ENCODE measurements around the gene GDF11. TPM values are rescaled to one million over a fixed set of nuclear protein-coding genes. Genes with fewer than 3 reads are reported as not detected.
A peak's percentile ranks its signal among the peaks of the same experiment; 100 is the strongest.
"Not testable (repeated sequence)": the region's sequence is repeated elsewhere in the genome, so short reads cannot be mapped to it uniquely, and the experiment has no call there.

GDF11 gene
- total RNA-seq, 1 experiment from 2014 or later: 12.5 TPM

DNA sequence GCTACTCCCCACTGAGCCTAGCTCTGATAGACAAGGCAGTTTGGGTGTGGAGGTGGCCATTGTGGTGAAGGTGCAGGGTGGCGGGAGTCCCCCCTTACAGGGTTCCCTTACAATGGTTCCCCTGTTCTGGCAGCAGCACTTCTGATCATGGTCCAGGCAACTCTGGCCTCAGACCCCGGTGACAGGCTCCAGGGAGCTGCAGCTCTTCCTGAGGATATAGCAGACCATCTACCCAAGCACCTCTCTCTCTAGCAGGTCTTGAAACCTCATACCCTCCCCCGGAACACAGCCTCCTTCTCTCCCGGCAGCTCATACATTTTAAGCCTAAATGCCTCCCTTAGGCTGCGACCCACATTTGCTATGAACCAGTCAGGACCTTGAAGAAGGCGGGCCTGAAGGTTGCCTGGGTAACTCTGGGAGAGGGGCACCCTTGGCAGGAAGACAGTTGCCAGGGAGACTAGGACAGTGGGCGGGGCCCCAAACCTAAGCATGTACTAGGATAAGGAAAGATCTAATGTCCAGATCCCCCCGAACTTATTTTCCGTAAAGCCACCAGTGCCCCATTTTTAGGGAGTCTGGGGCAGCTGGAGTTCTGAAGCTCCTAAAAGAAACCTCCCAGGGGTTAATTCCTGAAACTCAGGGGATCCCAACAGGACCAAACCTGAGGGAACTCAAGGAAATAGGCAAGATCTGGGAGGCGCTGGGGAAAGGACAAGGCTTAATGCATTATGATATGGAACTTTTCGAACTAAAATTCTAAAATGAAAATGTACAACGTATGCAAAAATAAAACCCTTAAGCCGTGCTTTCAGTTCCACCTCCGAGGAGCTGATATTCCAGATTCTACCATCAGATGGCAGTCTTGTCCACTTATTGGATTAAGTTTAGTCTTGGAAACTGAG lies 4.5 kb upstream of the GDF11 start:
- DNase-seq (ENCODE audit: low read depth): peak; percentile 86

DNA sequence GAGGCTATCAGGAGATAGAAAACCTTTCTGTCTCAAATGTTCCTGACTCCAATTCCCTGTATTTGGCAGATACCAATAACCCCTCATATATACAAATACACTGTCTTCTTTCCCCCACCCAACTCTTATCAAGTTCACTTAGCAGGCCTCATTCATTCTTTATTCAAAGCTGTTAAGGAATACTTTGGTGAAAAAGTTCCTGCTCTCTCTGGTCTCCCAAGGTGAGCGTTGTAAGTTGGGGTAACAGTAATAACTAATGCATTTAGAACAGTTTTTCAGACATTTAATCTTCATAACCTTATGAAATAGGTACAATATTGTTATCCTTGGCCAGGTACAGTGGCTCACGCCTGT lies 3.9 kb upstream of the GDF11 start:
- DNase-seq (ENCODE audit: low read depth): no peak

DNA sequence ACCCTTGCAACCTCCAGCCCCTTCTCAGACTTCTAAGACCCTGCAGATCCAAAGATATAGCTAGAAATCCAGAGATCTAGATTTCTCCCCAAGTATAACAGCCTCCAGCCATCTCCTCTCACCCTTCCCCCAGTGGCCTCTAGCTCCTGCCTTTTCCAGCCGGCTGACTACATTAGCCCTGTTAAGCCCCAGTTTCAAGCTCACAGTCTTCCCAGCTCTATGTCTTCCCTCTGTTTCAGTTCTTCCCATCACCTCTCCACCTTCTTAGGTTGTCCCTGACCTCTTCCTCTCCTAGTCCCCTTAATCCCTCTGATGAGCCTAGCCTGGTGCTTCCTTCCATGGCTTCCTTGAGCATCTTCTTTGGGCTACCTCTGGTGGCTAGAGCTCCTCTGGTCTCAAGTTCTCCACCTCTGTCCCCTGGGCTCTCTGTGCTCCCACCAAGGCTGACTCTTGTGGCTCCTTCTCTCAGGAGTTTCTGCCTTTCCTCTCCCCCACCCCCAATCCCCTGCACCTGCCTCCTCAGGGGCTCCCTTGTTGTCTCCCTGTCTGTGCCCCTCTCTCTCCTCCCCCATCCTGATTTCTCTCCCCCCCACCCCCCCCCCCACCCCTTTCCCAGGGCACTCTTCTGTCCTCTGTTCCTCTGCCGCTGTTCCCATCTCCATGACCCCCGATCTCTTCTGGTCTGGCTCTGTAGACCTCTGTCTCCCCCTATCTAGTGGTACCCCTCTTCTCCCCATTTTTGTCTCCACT lies 816 bp upstream of the GDF11 start:
- DNase-seq (ENCODE audit: low read depth): no peak

DNA sequence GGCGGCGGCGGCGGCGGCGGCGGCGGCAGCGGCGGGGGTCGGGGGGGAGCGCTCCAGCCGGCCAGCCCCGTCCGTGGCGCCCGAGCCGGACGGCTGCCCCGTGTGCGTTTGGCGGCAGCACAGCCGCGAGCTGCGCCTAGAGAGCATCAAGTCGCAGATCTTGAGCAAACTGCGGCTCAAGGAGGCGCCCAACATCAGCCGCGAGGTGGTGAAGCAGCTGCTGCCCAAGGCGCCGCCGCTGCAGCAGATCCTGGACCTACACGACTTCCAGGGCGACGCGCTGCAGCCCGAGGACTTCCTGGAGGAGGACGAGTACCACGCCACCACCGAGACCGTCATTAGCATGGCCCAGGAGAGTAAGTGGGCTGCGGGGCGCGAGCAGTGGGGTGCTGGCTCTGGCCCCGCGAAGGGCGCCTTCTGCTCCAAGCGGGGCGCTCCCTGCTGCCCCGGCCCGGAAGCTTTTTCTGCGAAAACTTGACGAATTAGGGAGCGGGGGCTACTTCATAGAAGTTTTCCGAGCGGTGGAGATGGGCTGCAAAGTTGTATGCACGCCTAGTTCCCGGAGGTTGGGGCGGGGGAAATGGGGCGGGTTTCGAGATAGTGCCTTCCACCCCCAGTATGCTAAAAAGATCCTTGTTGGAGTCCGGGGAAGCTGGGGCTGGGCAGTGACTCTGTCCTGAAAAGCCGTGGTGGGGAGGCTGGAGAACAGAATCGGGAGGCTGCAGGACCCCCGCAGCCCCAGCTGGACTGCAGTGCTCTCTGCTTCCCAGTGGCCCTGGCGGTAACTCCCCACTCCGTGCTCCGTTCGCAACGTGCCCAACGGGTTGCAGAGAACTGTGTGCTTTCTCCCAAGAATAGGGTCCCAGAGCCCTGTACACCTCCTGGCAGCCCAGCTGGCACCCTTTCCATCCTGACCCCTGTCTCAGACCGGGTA lies 751 bp downstream of the GDF11 start:
- peak; percentile 60 for DNase-seq (ENCODE audit: low read depth)

DNA sequence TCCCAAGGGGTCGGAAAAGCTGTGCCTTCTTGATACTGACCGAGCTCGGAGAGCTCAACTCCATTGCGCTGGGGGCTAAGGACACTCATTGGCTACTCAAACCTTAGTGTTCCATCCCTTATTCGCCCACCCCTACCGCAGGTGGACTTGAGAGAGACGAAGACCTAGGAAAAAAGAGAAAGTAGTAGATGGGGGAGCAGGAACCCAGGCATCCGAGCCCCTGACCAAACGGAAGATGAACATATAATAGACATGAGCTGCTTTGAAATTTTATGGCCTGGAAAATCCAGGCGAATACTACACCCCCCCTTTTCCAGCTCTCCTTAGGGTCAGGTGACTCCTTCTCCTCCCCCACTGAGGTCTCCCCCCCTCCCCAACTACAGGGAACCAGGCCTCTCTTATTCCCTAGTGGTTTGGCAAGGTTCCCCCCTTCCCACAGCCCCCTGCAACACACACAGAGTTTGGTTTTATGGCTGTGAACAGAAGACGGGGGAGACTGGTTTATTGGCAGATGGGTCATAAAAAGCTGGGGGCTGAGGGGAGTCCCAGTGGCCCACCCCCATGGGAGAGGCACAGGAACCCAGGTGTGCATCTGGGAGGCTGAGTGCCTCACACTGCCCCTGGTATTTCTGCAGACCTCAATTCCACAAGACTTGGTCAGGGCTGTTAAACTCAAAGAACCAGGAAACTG lies 1.6 kb downstream of the GDF11 start:
- DNase-seq (ENCODE audit: low read depth): no peak

DNA sequence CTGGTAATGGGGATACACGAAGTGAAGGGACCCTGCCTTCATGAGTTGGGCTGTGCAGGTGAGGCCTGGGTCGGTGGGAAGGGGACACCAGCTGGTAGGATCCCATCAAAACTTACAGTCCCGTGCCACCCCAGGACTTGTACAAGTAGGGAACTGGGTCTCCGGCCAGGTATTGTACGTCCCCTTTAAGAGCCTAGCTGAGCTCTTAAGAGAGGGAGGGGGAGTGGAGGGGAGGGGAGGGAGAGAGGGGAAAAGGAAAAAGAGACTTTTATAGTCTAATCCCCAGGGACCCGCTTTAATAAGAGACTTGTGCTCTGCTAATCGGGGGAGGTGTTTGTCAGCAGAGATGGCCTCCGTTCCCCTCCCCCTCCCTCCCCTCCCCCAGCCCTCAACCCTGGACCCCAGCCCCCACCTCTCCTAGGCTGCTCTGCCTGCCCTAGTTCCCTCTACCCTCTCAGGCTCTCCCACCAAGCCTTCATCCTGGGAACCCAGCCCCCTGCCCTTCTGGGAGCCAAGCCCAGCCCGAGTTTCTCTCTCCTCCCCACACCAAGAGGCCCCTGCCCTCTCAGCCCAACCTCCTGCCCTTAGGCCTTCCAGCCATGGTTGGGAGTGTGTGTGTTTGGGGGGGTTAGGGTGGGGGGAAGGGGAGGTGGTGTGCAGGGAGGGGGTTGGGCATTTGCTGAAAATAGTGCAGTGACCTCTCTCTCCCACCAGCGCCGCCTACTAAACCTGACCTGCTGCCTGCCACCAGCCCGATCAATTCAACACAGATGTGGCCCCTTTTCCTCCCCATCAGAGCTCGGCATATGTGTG lies 2.6 kb downstream of the GDF11 start:
- no peak for DNase-seq (ENCODE audit: low read depth)

DNA sequence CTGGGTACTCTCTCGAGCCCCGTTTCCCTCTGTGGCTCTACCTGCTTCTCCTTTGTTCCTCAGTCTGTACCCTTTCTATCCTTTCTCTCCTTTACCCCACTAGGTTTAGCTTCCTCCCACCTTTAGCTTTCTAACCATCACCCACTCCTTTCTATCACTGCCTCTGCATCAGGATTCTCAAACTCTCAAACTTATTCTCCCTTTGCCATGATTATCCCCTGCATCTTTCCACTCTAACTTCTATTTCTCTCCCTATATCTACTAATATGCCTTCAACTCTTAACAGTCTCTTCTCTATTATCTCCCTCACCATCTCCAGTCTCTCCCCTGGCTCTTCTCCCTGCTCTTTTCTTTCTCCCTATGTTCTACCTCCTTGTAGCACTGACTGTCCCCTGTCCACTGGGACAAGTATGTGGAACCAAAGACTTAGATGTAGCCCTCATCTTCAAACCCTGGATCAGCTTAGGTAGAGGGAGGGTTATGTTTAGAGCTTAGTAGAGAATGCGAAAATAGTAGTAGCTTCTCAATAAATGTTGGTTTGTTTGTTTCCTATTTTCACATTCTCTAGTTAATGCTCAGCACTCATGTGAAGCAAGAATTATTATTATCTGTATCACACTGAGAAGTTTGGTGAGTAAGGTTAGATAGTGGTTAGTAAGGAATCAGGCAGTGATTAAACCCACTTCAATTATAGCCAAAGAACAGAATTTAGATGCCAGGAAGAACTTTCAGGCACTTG lies 3.4 kb downstream of the GDF11 start:
- no peak for DNase-seq (ENCODE audit: low read depth)

DNA sequence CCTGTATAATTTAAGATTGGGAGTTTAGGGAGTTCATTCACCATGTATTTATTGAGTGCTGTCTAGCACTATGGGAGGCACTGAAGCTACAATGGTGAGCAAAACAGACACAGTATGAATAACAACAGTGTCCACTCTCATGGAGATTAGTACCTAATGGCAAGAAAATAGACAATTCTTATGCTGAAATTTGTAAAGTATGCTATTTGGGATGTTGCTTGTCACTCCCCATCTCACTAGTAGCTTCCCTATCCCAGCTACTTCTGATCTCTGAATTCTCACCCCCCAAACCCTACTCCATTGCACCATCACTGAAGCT lies 4.0 kb downstream of the GDF11 start:
- no peak for DNase-seq (ENCODE audit: low read depth)

DNA sequence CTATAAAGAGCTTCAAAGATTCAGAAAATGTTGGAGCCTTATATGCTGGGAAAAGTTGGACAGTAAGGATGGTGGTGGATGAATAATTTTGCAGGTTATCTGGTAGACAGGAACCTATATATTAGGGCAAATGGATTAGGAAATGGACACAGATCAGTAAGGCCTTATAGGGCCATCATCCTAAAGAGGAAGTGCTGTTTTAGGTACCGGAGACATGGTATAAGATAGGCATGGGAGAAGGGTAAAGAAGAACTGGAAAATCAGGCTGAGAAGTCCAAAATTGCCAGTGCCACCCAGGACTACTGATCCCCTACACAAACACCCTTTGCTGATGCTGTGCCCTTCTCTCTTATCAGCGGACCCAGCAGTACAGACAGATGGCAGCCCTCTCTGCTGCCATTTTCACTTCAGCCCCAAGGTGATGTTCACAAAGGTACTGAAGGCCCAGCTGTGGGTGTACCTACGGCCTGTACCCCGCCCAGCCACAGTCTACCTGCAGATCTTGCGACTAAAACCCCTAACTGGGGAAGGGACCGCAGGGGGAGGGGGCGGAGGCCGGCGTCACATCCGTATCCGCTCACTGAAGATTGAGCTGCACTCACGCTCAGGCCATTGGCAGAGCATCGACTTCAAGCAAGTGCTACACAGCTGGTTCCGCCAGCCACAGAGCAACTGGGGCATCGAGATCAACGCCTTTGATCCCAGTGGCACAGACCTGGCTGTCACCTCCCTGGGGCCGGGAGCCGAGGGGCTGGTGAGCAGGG lies 5.5 kb downstream of the GDF11 start:
- no peak for DNase-seq (ENCODE audit: low read depth)

DNA sequence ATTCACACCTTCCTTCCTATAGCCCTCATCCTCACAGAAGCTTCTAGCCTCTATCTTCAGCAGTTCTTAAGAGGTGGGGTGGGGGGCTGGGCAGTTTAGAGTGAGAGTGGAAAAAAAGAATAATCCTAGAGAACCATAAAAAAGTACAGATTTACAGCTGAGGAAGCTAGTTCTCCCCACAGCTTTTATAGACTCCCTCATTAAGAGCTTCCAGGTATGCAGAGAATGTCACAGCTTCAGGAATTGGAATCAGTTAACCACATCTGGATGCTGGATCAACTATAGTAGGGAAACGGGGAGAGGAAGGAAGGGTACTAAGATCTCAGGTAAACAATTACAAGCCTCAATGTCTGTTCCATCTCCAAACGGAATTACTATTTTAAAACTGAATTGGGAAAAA lies 12.3 kb downstream of the GDF11 start:
- DNase-seq (ENCODE audit: low read depth): no peak

DNA sequence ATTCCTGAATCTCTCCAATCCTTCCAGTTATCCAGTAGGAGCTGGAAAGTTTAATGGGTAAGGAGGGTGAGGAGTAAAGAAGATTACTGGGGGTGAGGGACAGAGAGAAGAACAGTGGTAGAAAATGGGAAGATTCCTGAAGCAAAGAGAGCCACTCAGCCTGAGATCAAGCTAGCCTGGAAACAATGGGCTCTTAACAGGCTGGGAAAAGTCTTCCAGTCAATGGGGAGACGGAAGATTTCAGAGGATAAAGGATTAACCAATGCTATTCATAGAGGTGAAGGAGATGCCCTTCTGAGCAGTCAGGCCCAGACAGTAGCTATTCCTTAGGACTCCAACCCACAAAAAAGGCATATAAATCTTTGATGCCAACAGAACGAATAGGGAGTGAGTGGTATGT lies 14.8 kb downstream of the GDF11 start:
- DNase-seq (ENCODE audit: low read depth): no peak

DNA sequence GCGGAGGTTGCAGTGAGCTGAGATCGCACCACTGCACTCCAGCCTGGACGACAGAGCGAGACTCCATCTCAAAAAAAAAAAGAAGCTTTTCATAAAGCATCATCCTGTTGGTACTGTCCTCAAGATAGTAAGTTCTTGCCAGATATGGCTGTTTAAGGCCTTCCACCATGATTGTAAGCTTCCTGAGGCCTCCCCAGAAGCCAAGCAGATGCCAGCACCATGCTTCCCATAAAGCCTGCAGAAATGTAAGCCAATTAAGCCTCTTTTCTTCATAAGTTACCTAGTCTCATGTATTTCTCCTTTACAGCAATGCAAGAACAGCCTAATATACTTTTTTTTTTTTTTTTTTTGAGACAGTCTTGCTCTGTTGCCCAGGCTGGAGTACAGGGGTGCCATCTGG lies 15.7 kb downstream of the GDF11 start:
- not testable (repeated sequence) for DNase-seq (ENCODE audit: low read depth)

DNA sequence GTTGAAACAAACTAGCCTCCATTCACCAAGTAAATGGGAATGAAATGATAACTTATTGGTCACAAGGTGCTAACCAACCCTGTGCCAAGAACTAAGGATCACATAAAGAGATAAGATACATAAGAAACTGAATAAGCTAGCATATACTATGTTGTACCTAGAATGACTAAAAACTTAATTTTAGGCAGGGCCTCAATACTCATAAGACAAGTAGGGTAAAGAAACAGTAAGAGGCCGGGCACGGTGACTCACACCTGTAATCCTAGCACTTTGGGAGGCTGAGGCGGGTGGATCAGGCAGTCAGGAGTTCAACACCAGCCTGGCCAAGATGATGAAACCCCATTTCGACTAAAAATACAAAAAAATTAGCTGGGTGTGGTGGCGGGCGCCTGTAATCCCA lies 17.7 kb downstream of the GDF11 start:
- DNase-seq (ENCODE audit: low read depth): no peak

DNA sequence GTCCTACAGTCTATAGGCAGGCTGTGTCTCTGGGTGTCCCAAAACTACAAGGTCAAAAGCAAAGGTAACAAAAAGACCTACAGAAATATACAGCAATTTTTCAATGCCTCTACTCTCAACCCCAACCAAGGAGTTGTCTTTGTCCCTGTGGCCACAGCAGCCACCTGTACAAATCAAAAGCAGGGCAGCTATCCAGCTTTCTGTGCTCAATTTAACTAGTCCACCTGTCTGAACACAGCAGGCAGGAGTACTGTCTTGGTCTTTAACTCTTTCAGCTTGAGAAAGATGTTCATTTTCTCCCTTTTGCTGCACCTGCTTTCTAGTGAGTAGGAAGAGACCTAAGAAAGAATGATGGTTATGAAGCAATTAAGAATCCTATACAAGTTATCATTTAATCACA lies 19.7 kb downstream of the GDF11 start:
- DNase-seq (ENCODE audit: low read depth): no peak

DNA sequence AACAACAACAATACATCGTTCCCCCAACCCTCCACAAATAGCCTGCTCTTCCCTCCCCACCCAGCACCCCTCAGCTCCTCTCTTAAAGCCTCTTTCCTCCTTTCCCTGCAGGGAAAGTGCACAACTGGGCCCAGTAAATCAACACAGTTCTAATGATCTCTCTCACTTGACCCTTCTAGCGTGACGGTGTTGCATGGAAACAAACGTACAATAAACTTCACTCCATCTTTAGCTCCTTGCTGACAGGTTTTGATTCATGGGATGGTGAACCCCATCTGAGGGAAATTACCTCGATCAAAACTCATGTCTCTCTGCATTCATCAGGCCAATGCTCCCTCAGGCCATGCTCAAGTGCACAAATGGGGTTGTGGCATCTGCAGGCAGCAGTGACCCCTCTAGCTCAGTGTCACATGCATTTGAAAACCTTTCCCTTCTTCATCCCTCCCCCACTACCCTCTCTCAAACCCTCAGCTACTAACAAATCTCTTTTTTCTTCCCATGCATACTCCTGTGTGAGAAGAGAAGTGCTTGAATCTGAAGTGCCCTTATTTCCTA lies 22.9 kb downstream of the GDF11 start:
- DNase-seq (ENCODE audit: low read depth): no peak

DNA sequence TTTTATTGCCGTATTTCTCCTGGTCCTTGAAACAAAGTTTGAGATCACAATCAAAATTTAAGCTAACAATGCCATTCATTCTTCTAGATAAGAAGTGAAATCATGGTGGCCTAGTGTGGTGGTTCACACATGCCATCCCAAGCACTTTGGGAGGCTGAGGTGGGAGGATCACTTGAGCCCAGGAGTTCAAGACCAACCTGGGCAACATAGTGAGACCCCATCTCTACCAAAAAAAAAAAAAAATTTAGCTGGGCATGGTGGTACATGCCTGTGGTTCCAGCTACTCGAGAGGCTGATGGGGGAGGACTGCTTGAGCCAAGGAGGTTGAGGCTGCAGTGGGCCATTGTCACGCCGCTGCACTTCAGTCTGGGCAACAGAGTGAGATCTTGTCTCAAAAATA lies 24.2 kb downstream of the GDF11 start:
- no peak for DNase-seq (ENCODE audit: low read depth)

DNA sequence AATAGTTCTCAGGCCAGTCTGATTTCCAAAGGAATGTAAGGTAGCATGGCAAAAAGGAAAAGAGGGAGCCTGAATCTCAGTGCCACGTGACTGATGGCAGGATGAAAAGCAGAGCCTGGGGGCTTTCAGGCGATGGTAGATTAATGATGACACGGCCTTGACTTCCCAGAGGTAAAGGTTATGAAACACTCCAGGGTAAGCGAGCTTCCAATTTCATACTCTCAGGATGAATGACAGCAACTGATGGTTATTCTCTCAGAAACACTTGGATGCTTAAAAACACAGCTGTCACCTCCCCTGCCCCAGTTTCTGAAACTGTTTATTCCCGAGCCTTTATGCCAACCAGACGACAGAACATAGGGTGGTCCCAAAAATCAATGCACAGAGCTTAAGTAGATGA lies 28.8 kb downstream of the GDF11 start:
- no peak for DNase-seq (ENCODE audit: low read depth)

DNA sequence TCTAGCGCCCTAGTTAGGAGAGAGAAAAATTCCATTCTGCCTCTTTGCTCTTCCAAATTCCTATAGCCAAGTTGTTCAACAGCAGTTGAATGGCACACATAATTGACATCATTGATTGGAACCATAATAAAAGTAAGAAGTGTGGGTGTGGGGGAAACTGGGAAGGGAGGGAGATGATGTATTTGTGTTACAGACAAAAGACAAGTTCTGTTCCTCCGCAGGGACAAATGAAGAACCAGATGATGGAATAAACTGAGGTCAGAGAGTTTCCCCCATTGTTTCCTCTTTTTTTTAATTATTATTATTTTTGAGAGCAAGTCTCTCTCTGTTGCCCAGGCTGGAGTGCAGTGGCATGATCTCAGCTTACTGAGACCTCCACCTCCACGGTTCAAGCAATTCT lies 34.9 kb downstream of the GDF11 start:
- DNase-seq (ENCODE audit: low read depth): no peak

DNA sequence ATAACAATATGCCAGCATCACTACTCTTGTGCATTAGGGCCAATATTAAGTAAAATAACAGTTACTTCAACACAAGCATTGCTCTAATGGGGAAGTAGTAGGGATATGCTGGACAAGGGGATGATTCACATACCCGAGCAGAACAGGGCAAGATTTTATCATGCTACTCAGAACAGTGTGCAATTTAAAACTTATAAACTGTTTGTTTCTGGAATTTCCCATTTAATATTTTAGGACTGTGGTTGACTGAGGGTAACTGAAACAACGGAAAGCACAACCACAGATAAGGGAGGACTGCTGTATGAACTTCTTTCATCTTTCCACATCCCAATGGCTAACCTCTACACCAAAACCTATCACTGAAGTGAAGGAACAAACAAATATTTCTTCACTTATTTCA lies 37.8 kb downstream of the GDF11 start:
- no peak for DNase-seq (ENCODE audit: low read depth)
